GM12891 (cell line): ENCODE data around the gene OPN5.

ENCODE experiments used
- PAX5 ChIP-seq: IDR thresholded peaks from 2 replicates; pipeline ENCODE4 v1.6.1; 2011; ENCODE audit warnings: low read length, moderate library complexity, mild to moderate bottlenecking; ENCODE audit not compliant: insufficient read depth, severe bottlenecking
- POLR2A ChIP-seq: IDR thresholded peaks from 2 replicates; pipeline ENCODE4 v1.6.1; 2011; ENCODE audit warnings: low read depth, low read length, control low read depth
- POLR2AphosphoS5 ChIP-seq: IDR thresholded peaks from 2 replicates; pipeline ENCODE4 v1.6.1; 2011; ENCODE audit warnings: low read depth, low read length, control low read depth
- TAF1 ChIP-seq: IDR thresholded peaks from 2 replicates; pipeline ENCODE4 v1.6.1; 2011; ENCODE audit warnings: low read depth, low read length, control low read depth

DNA sequence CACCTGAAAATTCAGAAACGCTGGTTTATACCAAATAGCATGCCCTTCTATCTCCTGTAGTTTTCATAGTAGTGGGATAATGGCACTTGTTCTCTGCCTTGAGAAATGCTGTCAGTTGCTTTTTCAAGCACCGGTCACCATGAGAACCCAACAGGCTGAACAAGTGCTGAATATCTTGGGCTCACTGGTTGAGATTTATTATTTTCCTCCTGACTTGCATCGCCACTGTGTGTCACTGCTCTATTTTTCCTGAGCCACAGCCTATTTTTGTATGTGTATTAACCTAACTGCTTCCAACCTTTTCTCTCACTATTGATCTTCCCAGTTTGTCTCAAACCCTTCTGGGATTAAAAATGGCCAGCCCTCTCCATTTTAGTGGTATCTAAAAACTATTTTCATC, 71.9 kb downstream of the OPN5 start:
- TF ChIP-seq PAX5 (no peak), POLR2AphosphoS5 (no peak), POLR2A (no peak), TAF1 (no peak)
